Kidney (tissue), 22 donors: ENCODE measurements around the gene SPRR5. TPM values are rescaled to one million over a fixed set of nuclear protein-coding genes. Genes with fewer than 3 reads are reported as not detected.

Source experiments
- DNase-seq, 5 donors: peaks; one replicate each; pipeline ENCODE4 v3.0.0-alpha.2; 2013 to 2020
- FAIRE-seq: peaks from 2 replicates; lab custom pipeline; 2012; peaks lifted over from hg19 to GRCh38; lab: Jason Lieb, UNC
- H3K27ac ChIP-seq, 2 donors: one replicate each; pipeline ENCODE4 v1.7.0; 2013; ENCODE audit warnings: low read depth in 2 of 2, low read length in 2 of 2, inconsistent platforms in 1 of 2
- H3K27me3 ChIP-seq: one replicate; pipeline ENCODE4 v1.7.1; 2013; ENCODE audit warnings: low read length, inconsistent platforms; ENCODE audit not compliant: control insufficient read depth, insufficient read depth
- H3K36me3 ChIP-seq, 3 donors: one replicate each; pipeline versions ENCODE4 v1.7.0 to v1.7.1; 2013; ENCODE audit warnings: low read length in 3 of 3, control low read depth in 1 of 3, inconsistent platforms in 1 of 3; ENCODE audit not compliant: insufficient read depth in 3 of 3, control insufficient read depth in 2 of 3
- H3K4me1 ChIP-seq, 3 donors: one replicate each; pipeline versions ENCODE4 v1.7.0 to v1.7.1; 2013; ENCODE audit warnings: low read length in 3 of 3, inconsistent platforms in 1 of 3, low read depth in 1 of 3; ENCODE audit not compliant: control insufficient read depth in 2 of 3, insufficient read depth in 2 of 3
- H3K4me3 ChIP-seq, 3 donors: one replicate each; pipeline versions ENCODE4 v1.7.0 to v1.8.1; 2013; ENCODE audit warnings: low read length in 3 of 3, control low read depth in 1 of 3, inconsistent platforms in 1 of 3
- H3K9ac ChIP-seq, 3 donors: one replicate each; pipeline versions ENCODE4 v1.7.0 to v1.7.1; 2013; ENCODE audit warnings: low read length in 3 of 3, control low read depth in 1 of 3, inconsistent platforms in 1 of 3
- H3K9me3 ChIP-seq, 3 donors: one replicate each; pipeline versions ENCODE4 v1.7.0 to v1.7.1; 2013; ENCODE audit warnings: low read length in 3 of 3, control low read depth in 1 of 3, inconsistent platforms in 1 of 3; ENCODE audit not compliant: control insufficient read depth in 2 of 3, insufficient read depth in 1 of 3
- CTCF ChIP-seq: IDR thresholded peaks from 3 replicates; pipeline ENCODE4 v1.5.1; 2012; ENCODE audit warnings: mild to moderate bottlenecking, moderate library complexity, borderline replicate concordance; ENCODE audit not compliant: insufficient read depth; ENCODE audit errors: extremely low read depth
- intact Hi-C: fragments of 100-400 bp; cut with DNase I; formaldehyde crosslinking; loops from one replicate; pipeline ENCODE4 v1.11.1; 2022
- long read RNA-seq, 10 donors: library from polyadenylated mRNA in 1 of 10; unstranded in 1 of 10; transcript quantifications; one replicate each; pipeline ENCODE4 v2.0.0 and lab custom pipeline, GENCODE V29; 2021 to 2026
- polyA plus RNA-seq: library from polyadenylated mRNA; stranded (reverse); fragments of 350-450 nt; fragmentation: Illumina TruSeq; extraction: RNeasy Lipid Tissue Mini Kit (QIAGEN cat#74804); gene quantifications from one replicate; pipeline ENCODE4 v1.2.3, GENCODE V29; 2014; ENCODE audit warnings: low read depth, low replicate concordance; ENCODE audit not compliant: insufficient read depth
- total RNA-seq: library from RNA; stranded (reverse); fragmentation: NEBNext Ultra II Directional; extraction: Animal tissue kit (Norgen Biotek cat#: 25700); gene quantifications from one replicate; pipeline ENCODE4 v1.2.1, GENCODE V29; 2021
- donor health status: control.
- donor health status: control.
- donor health status: control.
- donor health status: control.
- donor health status: control.
- donor health status: DM: yes; HTN: yes; CAD: no.
- donor health status: Normal renal cell carcinoma (clear cell type).

SPRR5 gene
- total RNA-seq (not detected), polyA plus RNA-seq (not detected)
- long read RNA-seq, donor 1: 0 reads
- long read RNA-seq, donor 2: 0 reads
- long read RNA-seq, donor 3: 0 reads
- long read RNA-seq, donor 4: 0 reads
- long read RNA-seq, donor 5: 0 reads
- long read RNA-seq, donor 6: 0 reads
- long read RNA-seq, donor 7: 0 reads
- long read RNA-seq, donor 8: 0 reads
- long read RNA-seq, donor 9: 0 reads
- long read RNA-seq, donor 10: 0 reads

GRCh38 chr1:152946651-152947256, at the start of gene SPRR5:
TSS of gene SPRR5 (plus strand) at chr1:152947206. CDS start at chr1:152948555, 1,349 bp downstream.
- Histone ChIP-seq H3K36me3 (no peaks in the 10 kb centered on the region), H3K9me3 (no peaks in the 10 kb centered on the region), H3K27me3 (no peaks in the 10 kb centered on the region), H3K27ac (no peak within 1 kb of the TSS), H3K9ac (no peak within 1 kb of the TSS), H3K4me3 (no peak within 1 kb of the TSS), H3K4me1 (no peaks in the 10 kb centered on the region)
- intact Hi-C loops: no loop called here
- no peak for FAIRE-seq
- no peak for DNase-seq
- no peak for TF ChIP-seq CTCF

DNA sequence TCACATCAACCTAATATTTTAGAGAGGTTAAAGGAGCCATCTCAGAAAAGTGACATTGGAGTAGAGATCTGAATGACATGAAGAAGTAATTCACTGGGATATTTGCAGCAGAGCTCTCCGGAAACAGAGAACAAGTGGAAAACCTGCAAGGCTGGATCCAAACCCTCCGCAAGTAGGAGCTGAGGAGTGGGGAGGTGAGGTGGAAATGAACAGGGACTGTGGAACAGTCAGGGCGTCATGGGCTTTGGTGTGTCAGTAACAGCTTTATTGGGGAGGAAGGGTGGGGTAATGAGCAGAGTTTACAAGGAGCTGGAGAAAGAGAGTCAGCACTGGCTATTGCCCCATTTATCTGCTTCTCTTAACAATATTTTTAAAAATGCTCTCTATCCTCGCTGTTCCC, 48.0 kb upstream of the SPRR5 start:
- Histone ChIP-seq H3K9ac (no peak overlapping the region), H3K4me1 (no peaks in the 10 kb centered on the region), H3K27me3 (no peaks in the 10 kb centered on the region), H3K27ac (no peak overlapping the region), H3K36me3 (no peaks in the 10 kb centered on the region), H3K9me3 (no peaks in the 10 kb centered on the region), H3K4me3 (no peak overlapping the region)
- TF ChIP-seq CTCF: no peak
- no peak for DNase-seq
- intact Hi-C loops: no loop called here
- no peak for FAIRE-seq

DNA sequence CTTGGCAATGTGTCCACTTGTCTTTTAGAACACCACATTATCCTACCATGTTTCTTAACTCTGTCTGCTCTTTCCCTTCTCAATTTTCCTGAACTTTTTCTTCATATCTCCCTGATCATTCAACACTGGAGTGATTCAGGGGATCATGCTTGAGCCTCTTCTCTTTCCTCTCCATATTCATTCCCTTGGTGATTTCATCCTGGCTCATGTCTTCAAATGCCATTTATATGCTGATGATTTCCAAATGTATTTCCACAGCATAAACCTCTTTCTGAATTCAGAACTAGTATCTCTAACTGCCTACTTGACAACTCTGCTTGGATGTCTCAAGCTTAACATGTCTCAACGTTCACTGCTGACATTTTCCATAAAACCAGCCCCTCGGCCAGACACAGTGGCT, 47.1 kb upstream of the SPRR5 start:
- Histone ChIP-seq H3K9ac (no peak overlapping the region), H3K27ac (no peak overlapping the region), H3K27me3 (no peaks in the 10 kb centered on the region), H3K4me1 (no peaks in the 10 kb centered on the region), H3K4me3 (no peak overlapping the region), H3K36me3 (no peaks in the 10 kb centered on the region), H3K9me3 (no peaks in the 10 kb centered on the region)
- FAIRE-seq (no peak), DNase-seq (no peak)
- TF ChIP-seq CTCF: no peak
- intact Hi-C loops: no loop called here
